NOMO-1 treated with DMSO at 0.1 percent for 48 hours (cell line): Measurements from ENCODE around the gene SLC22A1.
"Not testable (repeated sequence)": the region's sequence is repeated elsewhere in the genome, so short reads cannot be mapped to it uniquely, and the experiment has no call there.

Source experiments
- DNase-seq: peaks from one replicate; lab custom pipeline; 2025; ENCODE audit not compliant: unreplicated experiment; lab: John Stamatoyannopoulos, UW

The SLC22A1 gene

GRCh38 chr6:160093061-160093460 lies 28.6 kb upstream of the SLC22A1 start:
- DNase-seq, result no peak

- no peak for DNase-seq
Observed at GRCh38 chr6:160093946-160094345, 27.7 kb upstream of the SLC22A1 start.

DNA sequence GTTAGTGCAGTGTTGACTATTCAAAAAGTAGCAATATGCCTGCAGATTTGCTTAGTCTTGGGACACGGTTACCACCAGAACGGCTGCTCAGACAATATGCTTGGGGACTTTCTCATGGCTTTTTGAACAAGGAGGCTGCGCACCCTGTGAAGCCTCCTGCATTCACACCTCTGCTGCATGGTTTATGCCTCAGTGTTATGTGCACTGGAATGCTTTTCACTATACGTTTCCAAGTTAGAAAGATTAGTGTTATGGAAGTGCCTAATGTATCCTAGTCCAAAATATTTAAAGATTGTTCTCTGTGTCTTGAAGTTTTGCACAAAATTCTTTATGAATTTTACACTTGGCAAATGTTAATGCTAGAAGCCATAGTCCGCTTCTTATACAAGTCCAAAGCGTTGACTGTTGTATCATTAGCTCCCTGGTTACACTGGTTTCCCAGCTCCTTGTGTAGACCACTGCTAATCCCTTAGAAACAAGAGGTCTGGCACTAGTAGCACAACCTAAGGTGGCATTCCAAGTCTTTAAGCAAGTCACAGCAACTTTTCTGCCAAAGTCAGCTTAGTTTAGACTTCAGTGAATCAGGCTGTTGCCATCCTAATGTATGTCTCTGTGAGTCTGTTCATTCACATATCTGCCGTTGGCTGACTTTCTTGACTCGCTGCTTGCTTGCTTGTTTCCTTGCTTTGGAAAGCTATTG lies 26.3 kb upstream of the SLC22A1 start:
- no peak for DNase-seq

- DNase-seq, result no peak
Observed at GRCh38 chr6:160101277-160102205, 20.1 kb upstream of the SLC22A1 start.

DNA sequence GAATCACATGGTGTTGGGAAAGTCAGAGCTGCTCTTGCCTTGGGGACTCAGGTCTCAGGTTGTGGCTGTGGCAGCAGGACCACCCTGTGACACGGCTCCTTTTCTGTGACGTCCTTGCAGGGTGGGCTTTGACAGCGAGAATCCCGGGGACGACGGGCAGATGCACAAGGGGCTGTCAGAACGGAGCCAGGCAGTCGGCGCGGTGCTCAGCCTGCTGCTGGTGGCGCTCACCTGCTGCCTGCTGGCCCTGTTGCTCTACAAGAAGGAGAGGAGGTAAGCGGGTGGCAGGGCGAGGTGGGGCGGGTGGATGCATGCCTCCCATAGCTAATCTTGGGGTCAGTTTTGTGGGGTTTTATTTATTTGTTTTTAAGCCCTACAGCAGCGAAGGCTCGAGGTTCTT lies 19.2 kb upstream of the SLC22A1 start:
- no peak for DNase-seq

DNA sequence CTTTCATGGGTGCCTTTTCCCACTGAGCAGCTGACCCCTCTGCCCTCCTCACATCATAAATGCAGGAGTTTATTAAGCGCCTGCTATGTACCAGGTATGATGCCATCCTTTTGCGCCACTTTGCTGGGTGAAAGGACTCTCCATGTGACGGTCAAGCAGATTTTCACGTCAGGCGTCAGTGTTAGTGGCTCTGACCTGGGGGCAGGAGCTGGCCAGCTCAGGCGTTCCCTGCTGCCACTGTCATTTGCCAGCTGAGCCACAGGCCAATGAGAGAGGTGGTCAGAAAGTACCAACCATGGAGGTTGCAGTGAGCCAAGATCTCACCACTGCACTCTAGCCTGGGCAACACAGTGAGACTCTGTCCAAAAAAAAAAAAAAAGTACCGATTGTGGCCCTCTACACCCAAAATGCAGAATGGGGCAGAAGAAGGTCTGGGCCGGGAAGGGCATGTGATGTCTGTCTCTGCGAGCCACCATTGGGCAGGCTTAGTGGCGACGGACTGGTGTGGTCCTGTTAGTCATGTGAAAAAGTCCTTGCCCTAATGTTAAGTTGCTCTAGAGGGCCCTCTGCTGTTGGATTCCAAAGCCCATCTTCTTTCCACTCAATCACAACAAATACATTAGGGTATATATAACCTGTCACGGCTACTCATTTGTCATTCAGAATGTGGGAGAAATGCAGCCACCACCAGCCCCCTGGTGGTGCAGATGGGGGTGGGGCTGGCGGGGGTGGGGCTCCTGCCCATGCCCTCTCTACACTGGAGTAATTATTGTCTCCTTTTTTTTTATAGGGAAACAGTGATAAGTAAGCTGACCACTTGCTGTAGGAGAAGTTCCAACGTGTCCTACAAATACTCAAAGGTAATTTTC lies 18.4 kb upstream of the SLC22A1 start:
- no peak for DNase-seq

DNA sequence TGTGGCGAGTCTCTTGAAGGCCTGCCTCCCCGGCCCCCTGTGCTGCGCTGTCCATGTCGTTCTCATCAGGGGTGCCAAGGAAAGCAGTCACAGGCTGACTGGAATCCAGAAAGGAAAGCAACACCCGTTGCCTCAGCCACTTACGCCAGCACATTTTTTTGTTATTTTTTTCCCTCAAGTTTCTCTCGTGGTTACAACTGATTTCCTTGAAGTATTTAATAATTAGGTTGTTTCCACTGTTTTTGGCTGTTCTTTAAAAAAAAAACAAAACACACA lies 17.9 kb upstream of the SLC22A1 start:
- DNase-seq, result no peak

DNA sequence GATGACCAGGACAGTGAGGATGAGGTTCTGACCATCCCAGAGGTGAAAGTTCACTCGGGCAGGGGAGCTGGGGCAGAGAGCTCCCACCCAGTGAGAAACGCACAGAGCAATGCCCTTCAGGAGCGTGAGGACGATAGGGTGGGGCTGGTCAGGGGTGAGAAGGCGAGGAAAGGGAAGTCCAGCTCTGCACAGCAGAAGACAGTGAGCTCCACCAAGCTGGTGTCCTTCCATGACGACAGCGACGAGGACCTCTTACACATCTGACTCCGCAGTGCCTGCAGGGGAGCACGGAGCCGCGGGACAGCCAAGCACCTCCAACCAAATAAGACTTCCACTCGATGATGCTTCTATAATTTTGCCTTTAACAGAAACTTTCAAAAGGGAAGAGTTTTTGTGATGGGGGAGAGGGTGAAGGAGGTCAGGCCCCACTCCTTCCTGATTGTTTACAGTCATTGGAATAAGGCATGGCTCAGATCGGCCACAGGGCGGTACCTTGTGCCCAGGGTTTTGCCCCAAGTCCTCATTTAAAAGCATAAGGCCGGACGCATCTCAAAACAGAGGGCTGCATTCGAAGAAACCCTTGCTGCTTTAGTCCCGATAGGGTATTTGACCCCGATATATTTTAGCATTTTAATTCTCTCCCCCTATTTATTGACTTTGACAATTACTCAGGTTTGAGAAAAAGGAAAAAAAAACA lies 16.6 kb upstream of the SLC22A1 start:
- DNase-seq, result no peak

DNA sequence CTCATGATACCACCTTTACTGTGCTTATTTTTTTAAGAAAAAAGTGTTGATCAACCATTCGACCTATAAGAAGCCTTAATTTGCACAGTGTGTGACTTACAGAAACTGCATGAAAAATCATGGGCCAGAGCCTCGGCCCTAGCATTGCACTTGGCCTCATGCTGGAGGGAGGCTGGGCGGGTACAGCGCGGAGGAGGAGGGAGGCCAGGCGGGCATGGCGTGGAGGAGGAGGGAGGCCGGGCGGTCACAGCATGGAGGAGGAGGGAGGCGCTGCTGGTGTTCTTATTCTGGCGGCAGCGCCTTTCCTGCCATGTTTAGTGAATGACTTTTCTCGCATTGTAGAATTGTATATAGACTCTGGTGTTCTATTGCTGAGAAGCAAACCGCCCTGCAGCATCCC lies 15.6 kb upstream of the SLC22A1 start:
- DNase-seq, result no peak

- no peak for DNase-seq
Observed at GRCh38 chr6:160106701-160107100, 14.9 kb upstream of the SLC22A1 start.

- DNase-seq, result no peak
Observed at GRCh38 chr6:160108077-160108476, 13.5 kb upstream of the SLC22A1 start.

DNA sequence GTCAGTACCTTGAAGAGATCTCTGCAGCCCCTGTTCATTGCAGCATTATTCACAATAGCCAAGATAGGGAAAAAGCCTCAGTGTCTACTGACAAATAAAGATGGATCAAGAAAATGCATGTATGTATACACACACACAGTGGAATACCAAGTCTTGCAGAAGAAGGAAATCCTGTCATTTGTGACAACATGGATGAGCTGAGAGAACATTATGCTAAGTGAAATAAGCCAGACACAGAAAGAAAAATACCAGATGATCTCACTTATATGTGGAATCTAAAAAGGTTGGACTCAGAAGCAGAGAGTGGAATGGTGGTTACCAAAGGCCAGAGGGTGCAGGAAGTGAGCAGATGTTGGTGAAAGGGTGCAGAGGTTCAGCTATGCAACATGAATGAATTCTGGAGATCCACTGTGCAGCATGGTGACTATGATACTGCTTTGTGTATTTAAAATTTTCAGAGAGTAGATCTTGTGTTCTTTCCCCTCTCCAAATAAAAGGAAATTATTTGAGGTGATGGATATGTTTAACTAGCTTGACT lies 11.0 kb upstream of the SLC22A1 start:
- no peak for DNase-seq

- no peak for DNase-seq
Observed at GRCh38 chr6:160111806-160112205, 9.8 kb upstream of the SLC22A1 start.

- DNase-seq, result no peak
Observed at GRCh38 chr6:160112628-160113299, 8.9 kb upstream of the SLC22A1 start.

DNA sequence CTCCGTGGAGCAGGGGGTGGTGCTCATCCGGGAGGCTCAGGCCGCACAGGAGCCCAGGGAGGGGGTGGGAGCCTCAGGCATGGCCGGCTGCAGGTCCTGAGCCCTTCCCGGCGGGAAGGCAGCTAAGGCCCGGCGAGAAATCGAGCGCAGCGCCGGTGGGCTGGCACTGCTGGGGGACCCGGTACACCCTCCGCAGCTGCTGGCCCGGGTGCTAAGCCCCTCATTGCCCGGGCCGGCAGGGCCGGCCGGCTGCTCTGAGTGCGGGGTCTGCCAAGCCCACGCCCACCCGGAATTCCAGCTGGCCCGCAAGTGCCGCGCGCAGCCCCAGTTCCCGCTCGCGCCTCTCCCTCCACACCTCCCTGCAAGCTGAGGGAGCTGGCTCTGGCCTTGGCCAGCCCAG lies 7.1 kb upstream of the SLC22A1 start:
- not testable (repeated sequence) for DNase-seq

DNA sequence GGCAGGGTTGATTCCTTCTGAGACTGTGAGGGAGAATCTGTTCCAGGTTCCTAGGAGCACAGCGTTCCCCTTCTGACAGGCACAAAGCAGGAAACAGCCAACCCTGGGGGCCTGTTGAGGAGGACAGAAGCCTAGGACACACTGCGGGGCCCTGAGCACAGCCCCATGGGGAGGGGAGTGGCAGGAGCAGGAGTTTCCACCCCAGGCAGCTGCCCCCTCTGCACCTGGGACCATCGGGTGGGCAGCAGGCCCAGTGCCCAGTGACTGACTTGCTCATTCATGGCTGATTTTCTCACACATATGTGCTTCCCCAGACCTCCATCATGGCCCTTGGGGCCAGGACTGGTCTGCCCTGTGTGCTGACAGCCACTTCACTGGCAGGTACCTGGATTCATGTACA lies 6.2 kb upstream of the SLC22A1 start:
- DNase-seq, result no peak

- no peak for DNase-seq
Observed at GRCh38 chr6:160116411-160116810, 5.2 kb upstream of the SLC22A1 start.

DNA sequence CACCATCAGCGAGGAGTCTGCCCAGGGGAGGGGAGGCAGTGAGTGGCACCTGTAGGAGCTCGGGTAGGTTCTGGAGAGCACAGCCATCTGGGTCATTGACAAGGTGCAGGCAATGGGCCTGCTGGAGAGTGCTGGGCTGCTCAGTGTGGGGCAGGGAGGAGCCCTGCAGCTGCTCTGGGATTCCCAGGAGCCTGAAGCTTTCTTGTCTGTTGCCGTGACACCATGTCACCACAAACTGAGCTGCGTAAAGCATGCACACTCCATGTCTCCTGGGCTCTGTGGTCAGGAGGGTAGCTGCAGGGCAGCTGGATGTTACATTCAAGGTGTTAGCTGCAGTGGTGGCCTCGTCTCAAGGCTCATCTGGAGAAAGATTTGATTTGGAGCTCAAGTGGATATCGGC lies 4.5 kb upstream of the SLC22A1 start:
- no peak for DNase-seq

GRCh38 chr6:160118620-160119229 lies 2.9 kb upstream of the SLC22A1 start:
- no peak for DNase-seq

- DNase-seq, result no peak
Observed at GRCh38 chr6:160120087-160120486, 1.5 kb upstream of the SLC22A1 start.
